K562 (cell line): ENCODE results near the gene ATP5ME. TPM values are rescaled to one million over a fixed set of nuclear protein-coding genes. Genes with fewer than 3 reads are reported as not detected.

Source experiments
- EZH2 ChIP-seq: IDR thresholded peaks from 2 replicates; pipeline ENCODE4 v1.6.1; 2012; ENCODE audit warnings: low read depth, mild to moderate bottlenecking, inconsistent platforms, low read length, borderline replicate concordance
- HNRNPL ChIP-seq: fragments of 200-400 bp; formaldehyde crosslinking; IDR thresholded peaks from 2 replicates; pipeline ENCODE4 v1.6.1; 2017; ENCODE audit warnings: low read depth, mild to moderate bottlenecking, low read length
- HOMEZ ChIP-seq: fragments of 250-450 bp; sonication (Bioruptor Pico); IDR thresholded peaks from 2 replicates; pipeline ENCODE4 v1.4.0; 2020; ENCODE audit warnings: mild to moderate bottlenecking, moderate library complexity
- ILF3 ChIP-seq: fragments of 450-650 bp; IDR thresholded peaks from 2 replicates; pipeline ENCODE4 v1.6.1; 2018; ENCODE audit warnings: antibody characterized with exemption, mild to moderate bottlenecking, moderate library complexity, borderline replicate concordance
- KAT2B ChIP-seq: IDR thresholded peaks from one replicate; pipeline ENCODE4 v1.6.1; 2012; ENCODE audit warnings: low read depth, mild to moderate bottlenecking, control low read depth, inconsistent platforms, low read length, moderate library complexity
- KLF1 ChIP-seq: fragments of 450-650 bp; IDR thresholded peaks from 2 replicates; pipeline ENCODE4 v1.6.1; 2016; ENCODE audit warnings: missing genetic modification characterization, missing compliant biosample characterization
- MCM7 ChIP-seq, 2 experiments: fragments of 450-650 bp; IDR thresholded peaks; 2 replicates each; pipeline ENCODE4 v1.6.1; 2016 to 2018
- NEUROD1 ChIP-seq: fragments of 150-350 bp; IDR thresholded peaks from 2 replicates; pipeline ENCODE4 v1.6.1; 2014; ENCODE audit warnings: borderline replicate concordance, low read length, low read depth; ENCODE audit not compliant: partially characterized antibody
- PHF21A ChIP-seq: fragments of 450-650 bp; IDR thresholded peaks from 2 replicates; pipeline ENCODE4 v1.6.1; 2017; ENCODE audit warnings: low read depth, borderline replicate concordance
- RBM17 ChIP-seq: fragments of 200-400 bp; formaldehyde crosslinking; IDR thresholded peaks from 2 replicates; pipeline ENCODE4 v1.6.1; 2017; ENCODE audit warnings: low read depth, mild to moderate bottlenecking, low read length, borderline replicate concordance
- SMARCA4 ChIP-seq: fragments of 450-650 bp; IDR thresholded peaks from 2 replicates; pipeline ENCODE4 v1.6.1; 2016
- SREBF1 ChIP-seq: fragments of 150-350 bp; IDR thresholded peaks from 2 replicates; pipeline ENCODE4 v1.6.1; 2014; ENCODE audit warnings: antibody characterized with exemption, low read depth, low read length, borderline replicate concordance
- TAF1 ChIP-seq: IDR thresholded peaks from 2 replicates; pipeline ENCODE4 v1.6.1; 2011; ENCODE audit warnings: mild to moderate bottlenecking, low read length, moderate library complexity; ENCODE audit not compliant: insufficient read depth, control insufficient read depth, severe bottlenecking; ENCODE audit errors: extremely low read depth
- TAF15 ChIP-seq: fragments of 200-400 bp; formaldehyde crosslinking; IDR thresholded peaks from 2 replicates; pipeline ENCODE4 v1.6.1; 2017; ENCODE audit warnings: mild to moderate bottlenecking, low read depth, low read length, moderate library complexity
- TFAM ChIP-seq: fragments of 250-450 bp; sonication (Bioruptor Pico); conservative IDR thresholded peaks from 2 replicates; pipeline ENCODE4 v1.5.0; 2021; ENCODE audit warnings: mild to moderate bottlenecking, moderate library complexity
- ZNF124 ChIP-seq: sonication (generic); formaldehyde crosslinking; IDR thresholded peaks from 2 replicates; pipeline ENCODE4 v1.8.1; 2022; ENCODE audit warnings: missing genetic modification reagents
- ZNF644 ChIP-seq: fragments of 200-800 bp; sonication (Bioruptor generic); IDR thresholded peaks from 2 replicates; pipeline ENCODE4 v1.6.1; 2016; ENCODE audit warnings: low read depth, missing genetic modification characterization, missing compliant biosample characterization
- ZNF766 ChIP-seq: fragments of 200-800 bp; sonication (Bioruptor generic); conservative IDR thresholded peaks from 2 replicates; pipeline ENCODE4 v1.6.1; 2016; ENCODE audit warnings: missing genetic modification characterization, missing compliant biosample characterization
- ZNF785 ChIP-seq: fragments of 250-450 bp; sonication (Bioruptor Pico); IDR thresholded peaks from 2 replicates; pipeline ENCODE4 v1.4.0; 2020; ENCODE audit warnings: mild to moderate bottlenecking
- polyA plus RNA-seq, 8 experiments: library from polyadenylated mRNA; depleted of rRNA in 4 of 8; stranded (reverse) in 5 of 8; unstranded in 3 of 8; fragments of >200 nt; fragmentation: Nextera tagmentation in 2 of 8; fragmentation: Illumina TruSeq in 1 of 8; extraction: Ambion mirVana in 2 of 8; extraction: Trizol in 1 of 8; gene quantifications; 2 replicates each; pipeline versions ENCODE4 v1.2.1 to v1.2.3, GENCODE V29; 2011 to 2014; ENCODE audit warnings: inconsistent platforms in 1 of 8, missing spikeins in 1 of 8
- total RNA-seq, 7 experiments: library from RNA; depleted of rRNA in 6 of 7; stranded (reverse); fragments of >200 nt in 6 of 7; fragmentation: Illumina TruSeq in 2 of 7; extraction: Trizol in 2 of 7; gene quantifications; 2 replicates each; pipeline versions ENCODE4 v1.2.1 to v1.2.3, GENCODE V29; 2011 to 2021; ENCODE audit warnings: low replicate concordance in 1 of 7
- TF ChIP-seq, protein P1 (sequence below), 2 experiments: fragments of 450-650 bp; conservative IDR thresholded peaks; 2 replicates each; pipeline ENCODE4 v1.6.1; 2017; ENCODE audit warnings: mild to moderate bottlenecking in 2 of 2, moderate library complexity in 2 of 2
- TF ChIP-seq, protein P2 (sequence below): fragments of 250-450 bp; sonication (Bioruptor Pico); IDR thresholded peaks from 2 replicates; pipeline ENCODE4 v1.5.0; 2021
- TF ChIP-seq, protein P3 (sequence below): sonication (generic); formaldehyde crosslinking; IDR thresholded peaks from 2 replicates; pipeline ENCODE4 v1.9.0; 2022; ENCODE audit warnings: mild to moderate bottlenecking, missing genetic modification reagents

Gene ATP5ME
- total and polyA plus RNA-seq, 9 of the 15 experiments (the other 6 are each of a cell fraction or from before 2014, with no cell fraction given) = 509 to 2,480 (median 887) TPM

- TF ChIP-seq, protein P1, sequence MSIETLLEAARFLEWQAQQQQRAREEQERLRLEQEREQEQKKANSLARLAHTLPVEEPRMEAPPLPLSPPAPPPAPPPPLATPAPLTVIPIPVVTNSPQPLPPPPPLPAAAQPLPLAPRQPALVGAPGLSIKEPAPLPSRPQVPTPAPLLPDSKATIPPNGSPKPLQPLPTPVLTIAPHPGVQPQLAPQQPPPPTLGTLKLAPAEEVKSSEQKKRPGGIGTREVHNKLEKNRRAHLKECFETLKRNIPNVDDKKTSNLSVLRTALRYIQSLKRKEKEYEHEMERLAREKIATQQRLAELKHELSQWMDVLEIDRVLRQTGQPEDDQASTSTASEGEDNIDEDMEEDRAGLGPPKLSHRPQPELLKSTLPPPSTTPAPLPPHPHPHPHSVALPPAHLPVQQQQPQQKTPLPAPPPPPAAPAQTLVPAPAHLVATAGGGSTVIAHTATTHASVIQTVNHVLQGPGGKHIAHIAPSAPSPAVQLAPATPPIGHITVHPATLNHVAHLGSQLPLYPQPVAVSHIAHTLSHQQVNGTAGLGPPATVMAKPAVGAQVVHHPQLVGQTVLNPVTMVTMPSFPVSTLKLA (conservative IDR thresholded peaks at IDR 0.05) = peak in 1 of 2 experiments; percentile 65; a peak in 2 of 4 replicates
- no peak for TF ChIP-seq HOMEZ (CRISPR knock-in tag)
- no peak for TF ChIP-seq EZH2
- TF ChIP-seq HNRNPL = no peak
- TF ChIP-seq TAF15 = no peak
- TF ChIP-seq RBM17 = no peak
- TF ChIP-seq SREBF1 = no peak
- TF ChIP-seq MCM7 (IDR thresholded peaks at IDR 0.05) = no peak
- TF ChIP-seq ZNF124 (CRISPR knock-in tag) = no peak
- no peak for TF ChIP-seq ILF3
- TF ChIP-seq TFAM = no peak
- no peak for TF ChIP-seq PHF21A
- TF ChIP-seq ZNF644 (tag) = 0 out of 2 replicates have a peak, but pooled peaks have one; percentile 27
- TF ChIP-seq ZNF785 = no peak
- TF ChIP-seq KLF1 (tag) = no peak
- TF ChIP-seq, protein P2, sequence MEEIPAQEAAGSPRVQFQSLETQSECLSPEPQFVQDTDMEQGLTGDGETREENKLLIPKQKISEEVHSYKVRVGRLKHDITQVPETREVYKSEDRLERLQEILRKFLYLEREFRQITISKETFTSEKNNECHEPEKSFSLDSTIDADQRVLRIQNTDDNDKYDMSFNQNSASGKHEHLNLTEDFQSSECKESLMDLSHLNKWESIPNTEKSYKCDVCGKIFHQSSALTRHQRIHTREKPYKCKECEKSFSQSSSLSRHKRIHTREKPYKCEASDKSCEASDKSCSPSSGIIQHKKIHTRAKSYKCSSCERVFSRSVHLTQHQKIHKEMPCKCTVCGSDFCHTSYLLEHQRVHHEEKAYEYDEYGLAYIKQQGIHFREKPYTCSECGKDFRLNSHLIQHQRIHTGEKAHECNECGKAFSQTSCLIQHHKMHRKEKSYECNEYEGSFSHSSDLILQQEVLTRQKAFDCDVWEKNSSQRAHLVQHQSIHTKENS (CRISPR knock-in tag) = no peak
- TF ChIP-seq ZNF766 (CRISPR knock-in tag) = peak; percentile 68; the same call in 1 of the 2 replicates
- TF ChIP-seq SMARCA4 = peak; percentile 52; the same call in 1 of the 2 replicates
- no peak for TF ChIP-seq KAT2B
- TF ChIP-seq NEUROD1 = no peak
- TF ChIP-seq, protein P3, sequence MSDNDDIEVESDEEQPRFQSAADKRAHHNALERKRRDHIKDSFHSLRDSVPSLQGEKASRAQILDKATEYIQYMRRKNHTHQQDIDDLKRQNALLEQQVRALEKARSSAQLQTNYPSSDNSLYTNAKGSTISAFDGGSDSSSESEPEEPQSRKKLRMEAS = peak; percentile 83
- TF ChIP-seq TAF1 = peak; percentile 53
These were observed 13.2 kb upstream of the ATP5ME start (continued) for GRCh38 chr4:687048-687970.
